Mucosa of stomach (tissue), 1 donor: ENCODE measurements around the gene DYNLT3.

Experiments used
- H3K27me3 ChIP-seq: one replicate; pipeline ENCODE4 v1.7.0; 2013; ENCODE audit warnings: mild to moderate bottlenecking, low read length; ENCODE audit not compliant: control insufficient read depth, insufficient read depth
- H3K36me3 ChIP-seq: one replicate; pipeline ENCODE4 v1.7.0; 2013; ENCODE audit warnings: low read length; ENCODE audit not compliant: control insufficient read depth, insufficient read depth
- H3K4me1 ChIP-seq: one replicate; pipeline ENCODE4 v1.7.0; 2013; ENCODE audit warnings: mild to moderate bottlenecking, low read length; ENCODE audit not compliant: control insufficient read depth, insufficient read depth
- H3K4me3 ChIP-seq: one replicate; pipeline ENCODE4 v1.7.0; 2013; ENCODE audit warnings: low read length
- H3K9ac ChIP-seq: one replicate; pipeline ENCODE4 v1.7.0; 2013; ENCODE audit warnings: mild to moderate bottlenecking, low read length, moderate library complexity
- H3K9me3 ChIP-seq: one replicate; pipeline ENCODE4 v1.7.0; 2013; ENCODE audit warnings: mild to moderate bottlenecking, low read length, moderate library complexity; ENCODE audit not compliant: control insufficient read depth
- donor health status: Pancreatic carcinoma.

DYNLT3 gene

GRCh38 chrX:37834937-37835336 lies 12.4 kb downstream of the DYNLT3 start:
- no peak overlapping the region for H3K9ac ChIP-seq
- H3K4me1 ChIP-seq: no peaks in the 10 kb centered on the region
- no peak overlapping the region for H3K4me3 ChIP-seq
- H3K9me3 ChIP-seq: no peaks in the 10 kb centered on the region
- no peaks in the 10 kb centered on the region for H3K27me3 ChIP-seq
- H3K36me3 ChIP-seq: no peaks in the 10 kb centered on the region

GRCh38 chrX:37830371-37830770 lies 17.0 kb downstream of the DYNLT3 start:
- Histone ChIP-seq H3K27me3 (no peaks in the 10 kb centered on the region), H3K4me1 (no peaks in the 10 kb centered on the region), H3K4me3 (no peak overlapping the region), H3K36me3 (no peaks in the 10 kb centered on the region), H3K9ac (no peak overlapping the region), H3K9me3 (no peaks in the 10 kb centered on the region)

GRCh38 chrX:37829721-37830120 lies 17.6 kb downstream of the DYNLT3 start:
- Histone ChIP-seq H3K9ac (no peak overlapping the region), H3K4me3 (no peak overlapping the region), H3K4me1 (peaks cover 4% of the 10 kb centered on the region), H3K36me3 (no peaks in the 10 kb centered on the region), H3K9me3 (no peaks in the 10 kb centered on the region), H3K27me3 (no peaks in the 10 kb centered on the region)

- peaks cover 9% of the 10 kb centered on the region for H3K4me1 ChIP-seq
- H3K4me3 ChIP-seq: no peak overlapping the region
- H3K9ac ChIP-seq: no peak overlapping the region
- H3K9me3 ChIP-seq: no peaks in the 10 kb centered on the region
- H3K36me3 ChIP-seq: no peaks in the 10 kb centered on the region
- H3K27me3 ChIP-seq: no peaks in the 10 kb centered on the region
Measured at GRCh38 chrX:37825215-37825842, 22.0 kb downstream of the DYNLT3 start.

- Histone ChIP-seq H3K36me3 (no peaks in the 10 kb centered on the region), H3K4me3 (no peak overlapping the region), H3K9me3 (no peaks in the 10 kb centered on the region), H3K27me3 (no peaks in the 10 kb centered on the region), H3K4me1 (peaks cover 9% of the 10 kb centered on the region), H3K9ac (no peak overlapping the region)
Measured at GRCh38 chrX:37824491-37825214, 22.7 kb downstream of the DYNLT3 start.

- Histone ChIP-seq H3K9me3 (no peaks in the 10 kb centered on the region), H3K27me3 (no peaks in the 10 kb centered on the region), H3K36me3 (no peaks in the 10 kb centered on the region), H3K9ac (no peak overlapping the region), H3K4me3 (no peak overlapping the region), H3K4me1 (peaks cover 9% of the 10 kb centered on the region)
Measured at GRCh38 chrX:37820646-37821045, 26.7 kb downstream of the DYNLT3 start.

GRCh38 chrX:37818031-37818430 lies 29.3 kb downstream of the DYNLT3 start:
- H3K4me1 ChIP-seq: no peaks in the 10 kb centered on the region
- H3K36me3 ChIP-seq: no peaks in the 10 kb centered on the region
- no peaks in the 10 kb centered on the region for H3K27me3 ChIP-seq
- no peak overlapping the region for H3K4me3 ChIP-seq
- no peak overlapping the region for H3K9ac ChIP-seq
- no peaks in the 10 kb centered on the region for H3K9me3 ChIP-seq

GRCh38 chrX:37817579-37817978 lies 29.8 kb downstream of the DYNLT3 start:
- Histone ChIP-seq H3K27me3 (no peaks in the 10 kb centered on the region), H3K4me3 (no peak overlapping the region), H3K36me3 (no peaks in the 10 kb centered on the region), H3K9me3 (no peaks in the 10 kb centered on the region), H3K9ac (no peak overlapping the region), H3K4me1 (no peaks in the 10 kb centered on the region)

GRCh38 chrX:37817176-37817575 lies 30.2 kb downstream of the DYNLT3 start:
- H3K9ac ChIP-seq: no peak overlapping the region
- no peaks in the 10 kb centered on the region for H3K9me3 ChIP-seq
- no peaks in the 10 kb centered on the region for H3K27me3 ChIP-seq
- no peaks in the 10 kb centered on the region for H3K4me1 ChIP-seq
- H3K36me3 ChIP-seq: no peaks in the 10 kb centered on the region
- H3K4me3 ChIP-seq: no peak overlapping the region

- no peaks in the 10 kb centered on the region for H3K36me3 ChIP-seq
- H3K4me1 ChIP-seq: no peaks in the 10 kb centered on the region
- no peaks in the 10 kb centered on the region for H3K9me3 ChIP-seq
- H3K27me3 ChIP-seq: no peaks in the 10 kb centered on the region
- no peak overlapping the region for H3K4me3 ChIP-seq
- no peak overlapping the region for H3K9ac ChIP-seq
Measured at GRCh38 chrX:37816766-37817165, 30.6 kb downstream of the DYNLT3 start.

- H3K27me3 ChIP-seq: no peaks in the 10 kb centered on the region
- no peak overlapping the region for H3K9ac ChIP-seq
- no peaks in the 10 kb centered on the region for H3K4me1 ChIP-seq
- H3K9me3 ChIP-seq: no peaks in the 10 kb centered on the region
- H3K36me3 ChIP-seq: no peaks in the 10 kb centered on the region
- no peak overlapping the region for H3K4me3 ChIP-seq
Measured at GRCh38 chrX:37815366-37815765, 32.0 kb downstream of the DYNLT3 start.

GRCh38 chrX:37813570-37813969 lies 33.8 kb downstream of the DYNLT3 start:
- no peak overlapping the region for H3K9ac ChIP-seq
- no peaks in the 10 kb centered on the region for H3K36me3 ChIP-seq
- H3K4me1 ChIP-seq: no peaks in the 10 kb centered on the region
- no peaks in the 10 kb centered on the region for H3K9me3 ChIP-seq
- H3K4me3 ChIP-seq: no peak overlapping the region
- no peaks in the 10 kb centered on the region for H3K27me3 ChIP-seq
